Large intestine (tissue), 3 donors: ENCODE measurements around the gene PTPRS. TPM values are rescaled to one million over a fixed set of nuclear protein-coding genes. Genes with fewer than 3 reads are reported as not detected.
"Not testable (repeated sequence)": the region's sequence is repeated elsewhere in the genome, so short reads cannot be mapped to it uniquely, and the experiment has no call there.

Experiments
- DNase-seq, 2 donors: peaks; one replicate each; pipeline versions ENCODE4 v3.0.0 to v3.0.0-alpha.2; 2013
- H3K27ac ChIP-seq: one replicate; pipeline ENCODE4 v1.5.1; 2013; ENCODE audit warnings: low read length
- H3K27me3 ChIP-seq: 2 replicates; pipeline ENCODE4 v1.6.1; 2013; ENCODE audit warnings: low read length; ENCODE audit not compliant: control insufficient read depth, insufficient read depth
- H3K36me3 ChIP-seq: 2 replicates; pipeline ENCODE4 v1.6.1; 2013; ENCODE audit warnings: low read length; ENCODE audit not compliant: control insufficient read depth, insufficient read depth
- H3K4me1 ChIP-seq: one replicate; pipeline ENCODE4 v1.6.1; 2013; ENCODE audit warnings: low read length; ENCODE audit not compliant: control insufficient read depth, insufficient read depth
- H3K4me3 ChIP-seq: one replicate; pipeline ENCODE4 v1.5.1; 2013; ENCODE audit warnings: low read length
- H3K9me3 ChIP-seq: one replicate; pipeline ENCODE4 v1.6.1; 2013; ENCODE audit warnings: mild to moderate bottlenecking, low read depth, low read length, moderate library complexity; ENCODE audit not compliant: control insufficient read depth
- WGBS: methylation state at CpG from one replicate; pipeline ENCODE4 v1.1.5; 2013; ENCODE audit warnings: low lambda C conversion rate; ENCODE audit not compliant: insufficient coverage; 5-methylcytosine and 5-hydroxymethylcytosine counted together
- polyA plus RNA-seq: library from polyadenylated mRNA; unstranded; fragments of 120-200 nt; gene quantifications from one replicate; pipeline ENCODE4 v1.2.1, GENCODE V29; 2013

The PTPRS gene
- polyA plus RNA-seq, 1 donor = 25.3 TPM

- Histone ChIP-seq H3K9me3 (no peaks in the 10 kb centered on the region), H3K36me3 (no peaks in the 10 kb centered on the region), H3K4me3 (no peak overlapping the region), H3K27ac (no peak overlapping the region), H3K4me1 (peaks cover 2% of the 10 kb centered on the region), H3K27me3 (peaks cover 34% of the 10 kb centered on the region)
- no peak for DNase-seq
- WGBS = no CpG with 5 or more reads among the region's 17 CpGs
Observed at GRCh38 chr19:5333581-5334365, 6.8 kb downstream of the PTPRS start.

- H3K4me3 ChIP-seq = no peak overlapping the region
- H3K27ac ChIP-seq = no peak overlapping the region
- no peaks in the 10 kb centered on the region for H3K4me1 ChIP-seq
- peaks cover 21% of the 10 kb centered on the region for H3K27me3 ChIP-seq
- no peak for DNase-seq
- no CpG with 5 or more reads among the region's 11 CpGs for WGBS
- H3K36me3 ChIP-seq = no peaks in the 10 kb centered on the region
- H3K9me3 ChIP-seq = no peaks in the 10 kb centered on the region
Observed at GRCh38 chr19:5332501-5332900, 8.1 kb downstream of the PTPRS start.

- H3K4me3 ChIP-seq = no peak overlapping the region
- no peaks in the 10 kb centered on the region for H3K4me1 ChIP-seq
- H3K27ac ChIP-seq = no peak overlapping the region
- no peak for DNase-seq
- no peaks in the 10 kb centered on the region for H3K9me3 ChIP-seq
- peaks cover 14% of the 10 kb centered on the region for H3K27me3 ChIP-seq
- no peaks in the 10 kb centered on the region for H3K36me3 ChIP-seq
- WGBS = 80% methylated on average over 3 of the region's 13 CpGs
Observed at GRCh38 chr19:5331790-5332189, 8.8 kb downstream of the PTPRS start.

- no peak for DNase-seq
- Histone ChIP-seq H3K4me3 (no peak overlapping the region), H3K27ac (no peak overlapping the region), H3K27me3 (peaks cover 8% of the 10 kb centered on the region), H3K4me1 (no peaks in the 10 kb centered on the region), H3K9me3 (no peaks in the 10 kb centered on the region), H3K36me3 (no peaks in the 10 kb centered on the region)
- no CpG with 5 or more reads among the region's 10 CpGs for WGBS
Observed at GRCh38 chr19:5330307-5330720, 10.3 kb downstream of the PTPRS start.

- no CpG with 5 or more reads among the region's 11 CpGs for WGBS
- Histone ChIP-seq H3K36me3 (no peaks in the 10 kb centered on the region), H3K4me1 (no peaks in the 10 kb centered on the region), H3K9me3 (no peaks in the 10 kb centered on the region), H3K27me3 (no peaks in the 10 kb centered on the region), H3K4me3 (no peak overlapping the region), H3K27ac (no peak overlapping the region)
- no peak for DNase-seq
Observed at GRCh38 chr19:5329141-5329540, 11.5 kb downstream of the PTPRS start.

- H3K9me3 ChIP-seq, H3K27me3 ChIP-seq, H3K27ac ChIP-seq, DNase-seq, H3K4me3 ChIP-seq, H3K36me3 ChIP-seq, H3K4me1 ChIP-seq: not testable (repeated sequence)
- WGBS = no CpG with 5 or more reads among the region's 8 CpGs
Observed at GRCh38 chr19:5328407-5328806, 12.2 kb downstream of the PTPRS start.

GRCh38 chr19:5326986-5327623, 13.5 kb downstream of the PTPRS start:
- no CpG with 5 or more reads among the region's 18 CpGs for WGBS
- no peak overlapping the region for H3K4me3 ChIP-seq
- no peaks in the 10 kb centered on the region for H3K4me1 ChIP-seq
- H3K9me3 ChIP-seq = peaks cover 2% of the 10 kb centered on the region
- H3K27me3 ChIP-seq = no peaks in the 10 kb centered on the region
- no peak for DNase-seq
- no peak overlapping the region for H3K27ac ChIP-seq
- H3K36me3 ChIP-seq = no peaks in the 10 kb centered on the region

GRCh38 chr19:5326545-5326944, 14.1 kb downstream of the PTPRS start:
- H3K27ac ChIP-seq = no peak overlapping the region
- H3K4me1 ChIP-seq = no peaks in the 10 kb centered on the region
- peaks cover 2% of the 10 kb centered on the region for H3K9me3 ChIP-seq
- H3K4me3 ChIP-seq = no peak overlapping the region
- WGBS = 73% methylated on average over 3 of the region's 9 CpGs
- no peaks in the 10 kb centered on the region for H3K36me3 ChIP-seq
- H3K27me3 ChIP-seq = peaks cover 3% of the 10 kb centered on the region
- no peak for DNase-seq

GRCh38 chr19:5324947-5325346, 15.7 kb downstream of the PTPRS start:
- H3K36me3 ChIP-seq = no peaks in the 10 kb centered on the region
- no peak overlapping the region for H3K4me3 ChIP-seq
- WGBS = 83% methylated on average over 1 of the region's 3 CpGs
- peaks cover 2% of the 10 kb centered on the region for H3K9me3 ChIP-seq
- peaks cover 3% of the 10 kb centered on the region for H3K27me3 ChIP-seq
- no peak for DNase-seq
- H3K27ac ChIP-seq = no peak overlapping the region
- no peaks in the 10 kb centered on the region for H3K4me1 ChIP-seq

GRCh38 chr19:5323475-5323811, 17.2 kb downstream of the PTPRS start:
- Histone ChIP-seq H3K27ac (no peak overlapping the region), H3K4me1 (no peaks in the 10 kb centered on the region), H3K27me3 (peaks cover 3% of the 10 kb centered on the region), H3K36me3 (no peaks in the 10 kb centered on the region), H3K4me3 (no peak overlapping the region), H3K9me3 (peaks cover 2% of the 10 kb centered on the region)
- WGBS = no CpG with 5 or more reads among the region's 7 CpGs
- DNase-seq = no peak
